Cardiac ventricle fibroblast (primary cell): ENCODE measurements around the gene RAD52. TPM values are rescaled to one million over a fixed set of nuclear protein-coding genes. Genes with fewer than 3 reads are reported as not detected.

Experiments
- total RNA-seq: library from RNA; depleted of rRNA; stranded (reverse); fragments of >200 nt; gene quantifications from 2 replicates; pipeline ENCODE4 v1.2.3, GENCODE V29; 2015

Gene RAD52
- total RNA-seq, result 5.9 and 8.5 TPM in 2 replicates

GRCh38 chr12:949453-950191 is at the start of gene RAD52:
RAD52 (minus strand) TSS chr12:949694; CDS start chr12:933058, 16,636 bp downstream.

GRCh38 chr12:990661-991349 is 41.3 kb upstream of the RAD52 start, which contains the start of gene ERC1:
ERC1 (plus strand) TSS chr12:991223; CDS start chr12:1027904, 36,681 bp downstream.

Other genes starting within 250 kb of the RAD52 start
- gene WNK1, start 197.1 kb downstream of the RAD52 start, total RNA-seq, result 60.5 and 71.1 TPM in 2 replicates
- 21.1 and 21.2 TPM in 2 replicates for gene ERC1, start 41.5 kb upstream of the RAD52 start, total RNA-seq